ENCODE results near the gene LAMA5. TPM values are rescaled to one million over a fixed set of nuclear protein-coding genes. Genes with fewer than 3 reads are reported as not detected.

Gene LAMA5
- total RNA-seq, 3 donors from 2014 or later = 16.6 to 114 (median 53.3) TPM

DNA sequence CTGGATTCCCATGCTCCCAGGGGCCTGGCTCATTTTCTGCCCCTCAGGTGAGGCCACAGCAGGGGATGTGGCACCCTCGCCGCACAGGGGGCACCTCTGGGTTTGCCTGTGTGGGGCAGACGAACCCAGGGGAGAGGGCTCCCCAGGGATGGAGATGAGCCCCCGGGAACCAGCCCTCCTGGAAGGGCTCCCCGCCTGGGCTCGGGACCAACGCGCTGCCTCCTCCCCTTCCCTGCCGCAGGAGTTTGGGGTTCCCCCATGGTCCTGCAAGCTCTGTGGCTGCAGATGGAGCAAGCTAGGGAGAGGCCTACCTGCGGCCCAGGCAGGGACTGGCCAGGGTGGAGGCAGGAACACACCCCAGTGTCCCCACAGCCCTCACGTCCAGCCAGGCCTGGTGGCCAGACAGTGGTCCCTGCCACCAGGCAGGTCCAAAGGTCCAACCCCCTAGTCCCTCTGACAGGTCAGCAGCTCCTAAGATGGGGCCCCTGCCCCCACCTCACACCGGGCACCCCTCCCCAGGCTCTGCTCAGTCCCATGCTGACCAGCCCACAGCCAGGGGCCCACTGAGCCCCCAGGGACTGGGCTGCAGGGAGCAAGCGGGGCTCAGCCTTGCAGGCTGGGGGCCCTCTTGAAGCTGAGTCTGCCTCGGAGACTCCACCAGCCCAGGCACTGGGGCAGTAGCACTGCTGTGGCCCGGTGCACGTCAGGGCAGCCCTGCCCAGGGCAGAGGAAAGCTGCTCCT is 13.7 kb downstream of the LAMA5 start:
- DNase-seq (ENCODE audit: low spot score in 2 of 2) = no peak

DNA sequence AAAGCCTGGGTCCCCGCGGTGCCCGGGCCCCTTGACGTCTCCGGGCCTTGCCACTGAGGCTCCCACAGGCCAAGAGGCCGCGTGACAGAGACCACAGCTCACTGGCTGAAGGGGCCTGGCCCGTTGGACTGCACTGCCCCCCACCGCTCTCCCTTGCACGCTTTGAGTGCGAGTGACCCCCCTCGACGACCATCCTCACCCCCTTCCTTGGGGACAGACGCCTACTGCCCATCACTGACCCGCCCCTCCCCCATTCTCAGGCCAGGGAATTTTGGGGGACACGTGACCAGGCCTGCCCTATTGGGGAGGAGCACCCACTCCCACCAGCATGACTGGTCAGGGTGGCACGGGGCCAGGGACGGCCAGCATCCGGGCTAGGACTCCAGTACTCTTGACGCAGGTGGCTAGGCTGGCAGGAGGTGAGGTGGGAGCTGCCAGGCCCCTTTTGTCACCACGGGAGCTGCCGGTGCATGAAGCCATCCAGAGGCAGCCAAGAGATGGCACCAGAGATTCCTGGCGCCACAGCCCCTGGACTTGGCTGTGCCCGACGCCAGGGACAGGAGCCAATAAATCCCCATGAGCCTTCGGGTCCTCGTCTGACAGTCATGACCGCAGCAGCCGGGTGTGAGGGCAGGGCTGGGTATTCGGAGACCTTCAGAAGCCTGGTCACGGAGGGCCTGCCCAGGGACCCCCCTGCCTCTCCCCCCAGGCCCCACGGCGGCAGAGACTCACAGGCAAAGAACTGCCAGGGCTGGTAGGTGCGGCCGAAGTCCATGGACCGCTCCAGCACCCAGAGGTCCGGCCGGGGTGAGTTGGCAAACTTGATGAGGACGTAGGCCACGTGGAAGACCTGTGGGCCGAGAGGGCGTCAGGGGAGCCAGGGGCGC is 14.5 kb downstream of the LAMA5 start:
- H3K27ac ChIP-seq = peak overlapping the region; percentile 78 to 86
- peaks cover 24 to 32% of the 10 kb centered on the region in 2 donors for H3K4me1 ChIP-seq
- H3K27me3 ChIP-seq = no peaks in the 10 kb centered on the region
- intact Hi-C loops (cut with DNase I; ENCODE audit: low total_unique reads) = no loop called here
- no peaks in the 10 kb centered on the region for H3K9me3 ChIP-seq
- DNase-seq (ENCODE audit: low spot score in 2 of 2) = peak; percentile 90 to 92
- TF ChIP-seq, protein P1, sequence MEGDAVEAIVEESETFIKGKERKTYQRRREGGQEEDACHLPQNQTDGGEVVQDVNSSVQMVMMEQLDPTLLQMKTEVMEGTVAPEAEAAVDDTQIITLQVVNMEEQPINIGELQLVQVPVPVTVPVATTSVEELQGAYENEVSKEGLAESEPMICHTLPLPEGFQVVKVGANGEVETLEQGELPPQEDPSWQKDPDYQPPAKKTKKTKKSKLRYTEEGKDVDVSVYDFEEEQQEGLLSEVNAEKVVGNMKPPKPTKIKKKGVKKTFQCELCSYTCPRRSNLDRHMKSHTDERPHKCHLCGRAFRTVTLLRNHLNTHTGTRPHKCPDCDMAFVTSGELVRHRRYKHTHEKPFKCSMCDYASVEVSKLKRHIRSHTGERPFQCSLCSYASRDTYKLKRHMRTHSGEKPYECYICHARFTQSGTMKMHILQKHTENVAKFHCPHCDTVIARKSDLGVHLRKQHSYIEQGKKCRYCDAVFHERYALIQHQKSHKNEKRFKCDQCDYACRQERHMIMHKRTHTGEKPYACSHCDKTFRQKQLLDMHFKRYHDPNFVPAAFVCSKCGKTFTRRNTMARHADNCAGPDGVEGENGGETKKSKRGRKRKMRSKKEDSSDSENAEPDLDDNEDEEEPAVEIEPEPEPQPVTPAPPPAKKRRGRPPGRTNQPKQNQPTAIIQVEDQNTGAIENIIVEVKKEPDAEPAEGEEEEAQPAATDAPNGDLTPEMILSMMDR (IDR thresholded peaks at IDR 0.05) = peak in 2 of 3 donors; percentile 13 to 54
- no peak for TF ChIP-seq POLR2A (IDR thresholded peaks at IDR 0.05)
- TF ChIP-seq POLR2AphosphoS5 (IDR thresholded peaks at IDR 0.05) = peak; percentile 41 to 49 (median 45)
- no peaks in the 10 kb centered on the region for H3K36me3 ChIP-seq
- H3K4me3 ChIP-seq = no peak overlapping the region

More for the DNA sequence above, 13.7 kb downstream of the LAMA5 start:
- H3K4me1 ChIP-seq = peaks cover 33 to 40% of the 10 kb centered on the region in 2 donors
- TF ChIP-seq POLR2AphosphoS5 (IDR thresholded peaks at IDR 0.05) = no peak
- TF ChIP-seq, protein P1 (IDR thresholded peaks at IDR 0.05) = no peak
- no peak for TF ChIP-seq POLR2A (IDR thresholded peaks at IDR 0.05)
- no peaks in the 10 kb centered on the region for H3K9me3 ChIP-seq
- no peaks in the 10 kb centered on the region for H3K36me3 ChIP-seq
- intact Hi-C loops (cut with DNase I; ENCODE audit: low total_unique reads) = no loop called here
- H3K27ac ChIP-seq = peak overlapping the region; percentile 78 to 86
- H3K4me3 ChIP-seq = no peak overlapping the region
- no peaks in the 10 kb centered on the region for H3K27me3 ChIP-seq

DNA sequence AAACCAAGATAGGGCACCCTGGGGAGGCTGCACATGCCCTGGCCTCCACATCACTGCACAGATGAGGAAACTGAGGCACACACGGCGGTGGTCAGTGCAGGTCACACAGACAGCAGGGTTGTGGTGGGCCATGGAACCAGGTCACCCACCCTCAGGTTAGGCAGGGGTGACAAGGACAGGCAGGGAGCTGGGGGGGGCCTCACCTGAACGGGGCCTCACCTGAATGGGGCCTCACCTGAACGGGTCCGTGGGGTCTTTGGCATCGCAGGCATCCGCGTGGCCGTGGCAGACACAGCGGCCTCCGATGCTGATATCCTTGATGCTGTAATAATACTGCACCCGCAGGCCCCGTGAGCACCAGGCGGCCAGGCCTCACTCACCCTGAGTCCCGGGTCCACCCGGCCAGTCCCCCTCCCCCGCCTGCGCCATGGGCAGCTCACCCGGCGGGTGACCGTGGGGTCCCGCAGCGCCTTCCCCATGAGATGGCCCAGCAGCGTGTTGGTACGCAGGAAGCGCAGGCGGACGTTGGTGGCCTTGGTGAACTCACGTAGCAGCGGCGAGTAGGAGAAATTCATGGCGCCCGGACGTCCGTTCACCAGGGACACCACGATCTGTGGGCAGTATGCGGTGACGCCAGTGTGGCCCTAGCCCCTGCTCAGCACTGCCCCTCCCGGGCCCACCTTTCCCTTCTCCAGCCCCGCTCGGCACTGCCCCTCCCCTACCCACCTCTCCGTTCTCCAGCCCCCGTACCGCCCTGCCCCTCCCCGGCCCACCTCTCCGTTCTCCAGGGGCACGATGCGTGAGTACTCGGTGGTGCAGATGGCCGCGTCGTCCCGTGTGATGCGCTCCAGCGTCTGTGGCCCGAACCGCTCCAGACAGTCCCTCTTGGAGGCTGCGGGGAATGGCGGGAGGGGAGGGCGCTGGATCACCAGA is 15.4 kb downstream of the LAMA5 start:
- Histone ChIP-seq H3K4me1 (peaks cover 19 to 25% of the 10 kb centered on the region in 2 donors), H3K9me3 (no peaks in the 10 kb centered on the region), H3K27ac (peak overlapping the region; percentile 78 to 86), H3K4me3 (no peak overlapping the region), H3K36me3 (no peaks in the 10 kb centered on the region), H3K27me3 (no peaks in the 10 kb centered on the region)
- TF ChIP-seq POLR2AphosphoS5 (IDR thresholded peaks at IDR 0.05) = no peak
- TF ChIP-seq, protein P1 (IDR thresholded peaks at IDR 0.05) = no peak
- TF ChIP-seq POLR2A (IDR thresholded peaks at IDR 0.05) = no peak
- intact Hi-C loops (cut with DNase I; ENCODE audit: low total_unique reads) = no loop called here
- DNase-seq (ENCODE audit: low spot score in 2 of 2) = no peak

DNA sequence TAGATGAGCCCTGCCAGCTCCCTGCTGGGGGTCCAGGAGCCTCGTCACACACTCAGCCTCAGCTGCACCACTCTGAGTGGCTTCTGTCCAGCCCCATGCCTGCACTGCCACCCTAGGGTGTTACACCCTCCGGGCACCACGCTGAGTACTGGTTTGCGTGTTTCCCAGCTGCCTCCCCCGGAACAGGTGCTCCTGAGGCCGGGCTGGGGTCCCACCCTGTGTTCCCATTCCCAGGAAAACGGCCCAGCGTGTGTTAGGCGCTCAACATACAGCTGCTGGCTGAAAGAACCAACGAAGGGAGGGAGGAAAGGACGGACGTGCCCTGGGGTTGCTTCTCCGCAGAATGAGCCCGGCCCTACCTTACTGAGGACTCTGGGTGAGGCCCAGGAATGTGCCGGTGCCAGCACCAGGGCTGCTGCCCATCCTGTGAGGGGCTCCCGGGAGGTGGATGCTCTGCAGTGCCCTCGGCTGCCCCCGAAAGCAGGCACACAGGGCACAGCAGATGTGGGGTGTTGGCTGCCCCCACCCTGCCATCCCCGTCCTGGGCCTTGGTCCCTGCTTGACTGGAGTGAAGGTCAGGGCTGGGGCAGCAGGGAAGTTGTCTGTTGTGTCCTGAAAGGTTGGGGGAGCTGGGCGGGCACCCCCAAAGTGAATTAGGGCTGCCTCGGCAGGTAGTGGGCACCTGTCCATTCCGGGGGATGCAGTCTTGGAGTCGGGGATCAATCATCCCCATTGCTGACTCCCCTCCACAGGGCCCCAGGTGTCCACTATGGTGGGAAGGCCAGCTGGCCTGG is 16.3 kb downstream of the LAMA5 start:
- intact Hi-C loops (cut with DNase I; ENCODE audit: low total_unique reads) = no loop called here

More for the DNA sequence above, 16.3 kb downstream of the LAMA5 start:
- Histone ChIP-seq H3K4me3 (no peak overlapping the region), H3K27ac (peak overlapping the region; percentile 50 to 63), H3K4me1 (peaks cover 13 to 18% of the 10 kb centered on the region in 2 donors), H3K36me3 (no peaks in the 10 kb centered on the region), H3K27me3 (no peaks in the 10 kb centered on the region), H3K9me3 (no peaks in the 10 kb centered on the region)
- TF ChIP-seq, protein P1 (IDR thresholded peaks at IDR 0.05) = no peak
- TF ChIP-seq POLR2AphosphoS5 (IDR thresholded peaks at IDR 0.05) (no peak), POLR2A (IDR thresholded peaks at IDR 0.05) (no peak)
- DNase-seq (ENCODE audit: low spot score in 2 of 2) = no peak

Data from breast epithelium (tissue), 4 donors.